Neuronal stem cell (in vitro differentiated cells): ENCODE data around the gene BPNT1.

Source experiments
- DNase-seq: peaks from one replicate; pipeline ENCODE4 v3.0.0-alpha.2; 2013; ENCODE audit warnings: low spot score
- H2AFZ ChIP-seq: one replicate; pipeline ENCODE4 v1.6.1; 2013; ENCODE audit warnings: mild to moderate bottlenecking, low read length, inconsistent platforms
- H2AK5ac ChIP-seq: 2 replicates; pipeline ENCODE4 v1.6.1; 2013; ENCODE audit warnings: low read depth, mild to moderate bottlenecking, inconsistent platforms, low read length, moderate library complexity, mixed read lengths
- H2BK120ac ChIP-seq: 2 replicates; pipeline ENCODE4 v1.6.1; 2013; ENCODE audit warnings: low read depth, mild to moderate bottlenecking, inconsistent platforms, low read length, moderate library complexity, mixed read lengths
- H2BK12ac ChIP-seq: one replicate; pipeline ENCODE4 v1.6.1; 2013; ENCODE audit warnings: low read length, inconsistent platforms
- H2BK15ac ChIP-seq: 2 replicates; pipeline ENCODE4 v1.6.1; 2013; ENCODE audit warnings: mild to moderate bottlenecking, low read length, inconsistent platforms, mixed read lengths
- H2BK5ac ChIP-seq: one replicate; pipeline ENCODE4 v1.6.1; 2013; ENCODE audit warnings: inconsistent platforms, mild to moderate bottlenecking, low read length, moderate library complexity
- H3K14ac ChIP-seq: one replicate; pipeline ENCODE4 v1.6.1; 2013; ENCODE audit warnings: low read length, inconsistent platforms
- H3K18ac ChIP-seq: 2 replicates; pipeline ENCODE4 v1.6.1; 2013; ENCODE audit warnings: low read length, inconsistent platforms
- H3K23ac ChIP-seq: 2 replicates; pipeline ENCODE4 v1.6.1; 2013; ENCODE audit warnings: low read depth, mild to moderate bottlenecking, mixed read lengths, low read length, inconsistent platforms; ENCODE audit not compliant: poor library complexity
- H3K27ac ChIP-seq: replicated peaks from 3 replicates; pipeline ENCODE4 v1.5.1; 2013; ENCODE audit warnings: low read length, inconsistent platforms
- H3K27me3 ChIP-seq, 3 experiments: 2 replicates each; pipeline ENCODE4 v1.6.1; 2013; ENCODE audit warnings: low read length in 3 of 3, mild to moderate bottlenecking in 2 of 3, inconsistent platforms in 1 of 3, low read depth in 1 of 3, mixed read lengths in 1 of 3, moderate library complexity in 1 of 3; ENCODE audit not compliant: control insufficient read depth in 3 of 3, insufficient read depth in 3 of 3
- H3K36me3 ChIP-seq, 2 donors: replicated peaks in 1 of 2; 2 replicates each; pipeline ENCODE4 v1.6.1; 2013; ENCODE audit warnings: low read length in 2 of 2; ENCODE audit not compliant: control insufficient read depth in 2 of 2, insufficient read depth in 2 of 2
- H3K4ac ChIP-seq: 2 replicates; pipeline ENCODE4 v1.6.1; 2013; ENCODE audit warnings: inconsistent platforms, mild to moderate bottlenecking, low read length, moderate library complexity
- H3K4me1 ChIP-seq, 2 donors: 1 replicate in 1 of 2; 2 replicates in 1 of 2; pipeline ENCODE4 v1.6.1; 2013; ENCODE audit warnings: low read length in 2 of 2, low read depth in 1 of 2; ENCODE audit not compliant: control insufficient read depth in 2 of 2, insufficient read depth in 1 of 2
- H3K4me2 ChIP-seq: one replicate; pipeline ENCODE4 v1.6.1; 2013; ENCODE audit warnings: mild to moderate bottlenecking, low read length, inconsistent platforms; ENCODE audit not compliant: insufficient read depth, poor library complexity, severe bottlenecking
- H3K4me3 ChIP-seq, 2 donors: 2 replicates each; pipeline ENCODE4 v1.5.1; 2013; ENCODE audit warnings: low read length in 2 of 2, mild to moderate bottlenecking in 2 of 2, inconsistent platforms in 1 of 2, moderate library complexity in 1 of 2
- H3K79me1 ChIP-seq: one replicate; pipeline ENCODE4 v1.6.1; 2013; ENCODE audit warnings: low read depth, mild to moderate bottlenecking, inconsistent platforms, low read length, moderate library complexity
- H3K9ac ChIP-seq: one replicate; pipeline ENCODE4 v1.6.1; 2013; ENCODE audit warnings: mild to moderate bottlenecking, low read depth, low read length, inconsistent platforms; ENCODE audit not compliant: poor library complexity
- H3K9me3 ChIP-seq, 2 donors: replicated peaks in 1 of 2; 2 replicates each; pipeline versions ENCODE3 to v1.6.1; 2013; ENCODE audit warnings: low read length in 2 of 2, mild to moderate bottlenecking in 2 of 2, inconsistent platforms in 1 of 2, low read depth in 1 of 2, mixed read lengths in 1 of 2, moderate library complexity in 1 of 2; ENCODE audit not compliant: control insufficient read depth in 2 of 2, insufficient read depth in 1 of 2
- H4K8ac ChIP-seq: one replicate; pipeline ENCODE4 v1.6.1; 2013; ENCODE audit warnings: low read depth, mild to moderate bottlenecking, inconsistent platforms, low read length, moderate library complexity
- H4K91ac ChIP-seq: one replicate; pipeline ENCODE4 v1.6.1; 2013; ENCODE audit warnings: low read length, low read depth, mild to moderate bottlenecking, inconsistent platforms; ENCODE audit not compliant: poor library complexity
- WGBS, 2 donors: extraction: QIAGEN DNeasy Blood & Tissue Kit; methylation state at CpG; one replicate each; pipeline ENCODE4 v1.1.7; 2013; ENCODE audit warnings: missing lambda C conversion rate in 2 of 2, mixed read lengths in 1 of 2; ENCODE audit not compliant: insufficient read length in 2 of 2, insufficient replicate concordance in 1 of 2; ENCODE audit errors: extremely low coverage in 2 of 2; 5-methylcytosine and 5-hydroxymethylcytosine counted together

The BPNT1 gene

DNA sequence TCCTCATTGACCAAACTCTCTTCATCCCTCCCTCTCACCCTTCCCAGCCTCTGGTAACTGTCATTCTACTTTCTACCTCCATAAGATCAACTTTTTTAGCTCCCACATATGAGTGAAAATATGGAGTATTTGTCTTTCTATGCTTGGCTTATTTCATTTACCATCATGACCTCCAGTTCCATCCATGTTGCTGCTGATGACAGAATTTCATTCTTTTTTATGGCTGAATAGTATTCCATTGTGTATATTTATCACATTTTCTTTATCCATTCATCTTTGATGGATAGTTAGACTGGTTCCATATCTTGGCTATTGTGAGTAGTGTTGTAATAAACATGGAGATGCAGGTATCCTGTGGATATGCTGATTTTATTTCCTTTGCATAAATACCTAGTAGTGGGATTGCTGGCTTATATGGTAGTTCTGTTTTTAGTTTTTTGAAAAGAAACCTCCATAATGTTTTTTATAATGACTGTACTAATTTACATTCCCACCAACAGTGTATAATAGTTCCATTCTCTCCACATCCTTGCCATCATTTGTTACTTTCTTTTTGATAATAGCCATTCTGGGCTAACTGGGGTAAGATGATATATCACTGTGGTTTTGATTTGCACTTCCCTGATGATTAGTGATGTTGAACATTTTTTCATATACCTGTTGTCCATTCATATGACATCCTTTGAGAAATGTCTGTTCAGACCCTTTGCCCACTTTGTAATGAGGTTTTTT lies 40.1 kb upstream of the BPNT1 start:
- Histone ChIP-seq H3K36me3 (peaks cover 13 to 82% of the 10 kb centered on the region in 2 donors), H2BK12ac (no peak overlapping the region), H2BK15ac (no peak overlapping the region), H4K8ac (no peak overlapping the region), H3K4me3 (no peak overlapping the region), H3K18ac (no peak overlapping the region), H3K27ac (no peak overlapping the region), H2AFZ (no peak overlapping the region), H3K9me3 (no peaks in the 10 kb centered on the region), H3K4ac (no peak overlapping the region), H3K79me1 (no peaks in the 10 kb centered on the region), H3K27me3 (no peaks in the 10 kb centered on the region), H2AK5ac (no peak overlapping the region), H3K14ac (no peak overlapping the region), H3K9ac (no peak overlapping the region), H3K4me2 (no peak overlapping the region), H4K91ac (no peak overlapping the region), H2BK120ac (no peak overlapping the region), H2BK5ac (no peak overlapping the region), H3K4me1 (no peaks in the 10 kb centered on the region), H3K23ac (no peak overlapping the region)
- DNase-seq: no peak

DNA sequence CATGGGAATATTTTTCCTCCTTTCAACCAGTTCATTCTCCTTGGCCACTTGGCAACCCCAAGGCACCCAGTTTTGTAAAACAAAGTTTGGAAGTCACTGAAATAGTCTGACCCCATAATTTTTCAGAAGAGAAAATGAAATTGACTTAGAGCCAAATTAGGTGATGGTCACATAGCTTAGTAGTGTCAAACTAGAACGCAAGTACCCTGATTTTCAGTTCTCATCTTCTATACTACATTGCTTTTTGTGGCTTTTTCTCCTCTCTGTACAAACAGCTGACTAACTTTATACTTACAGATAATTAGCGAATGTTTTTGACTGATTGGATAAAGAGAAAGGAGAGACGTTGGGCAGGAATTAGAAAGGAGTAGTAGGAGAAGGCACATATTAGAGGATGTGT lies 37.5 kb upstream of the BPNT1 start:
- 100% methylated on average over 1 of the region's 3 CpGs; no CpG with 5 or more reads in 1 of the 2 donors for WGBS, 2 donors
- no peak for DNase-seq
- H2BK5ac ChIP-seq: no peak overlapping the region

DNA sequence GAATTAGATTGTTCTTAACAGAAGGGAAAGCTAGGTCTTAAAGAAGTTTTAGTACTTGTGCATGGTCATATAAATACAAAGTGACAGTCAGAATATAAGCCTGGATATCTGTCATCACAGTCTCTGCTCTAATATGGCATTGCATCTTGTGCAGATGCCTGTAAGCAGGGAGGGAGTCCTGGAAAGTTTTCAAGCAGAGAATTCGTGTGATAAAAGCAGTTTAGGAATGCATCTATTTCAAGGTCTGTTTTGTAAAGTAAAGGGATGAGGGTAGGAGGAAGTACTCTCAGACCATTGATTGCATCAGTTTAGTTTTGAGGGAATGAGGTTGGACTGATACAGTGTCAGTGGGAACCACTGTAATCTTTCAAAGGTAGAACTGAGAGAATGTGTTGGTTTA lies 35.0 kb upstream of the BPNT1 start:
- Histone ChIP-seq H3K18ac (no peak overlapping the region), H3K4me2 (no peak overlapping the region), H3K9ac (no peak overlapping the region), H2AK5ac (no peak overlapping the region), H4K91ac (no peak overlapping the region), H2BK5ac (no peak overlapping the region), H3K9me3 (no peaks in the 10 kb centered on the region), H3K14ac (no peak overlapping the region), H3K36me3 (peaks cover 6 to 57% of the 10 kb centered on the region in 2 donors), H3K23ac (no peak overlapping the region), H2BK12ac (no peak overlapping the region), H3K4me3 (no peak overlapping the region), H3K27me3 (no peaks in the 10 kb centered on the region), H3K79me1 (no peaks in the 10 kb centered on the region), H3K4me1 (no peaks in the 10 kb centered on the region), H2AFZ (no peak overlapping the region), H2BK15ac (no peak overlapping the region), H4K8ac (no peak overlapping the region), H3K27ac (no peak overlapping the region), H2BK120ac (no peak overlapping the region), H3K4ac (no peak overlapping the region)
- WGBS, 2 donors: no CpG with 5 or more reads among the region's 1 CpG
- DNase-seq: no peak

More for the DNA sequence above, 37.5 kb upstream of the BPNT1 start:
- Histone ChIP-seq H3K23ac (no peak overlapping the region), H3K9me3 (no peaks in the 10 kb centered on the region), H3K14ac (no peak overlapping the region), H2BK15ac (no peak overlapping the region), H4K8ac (no peak overlapping the region), H3K4me3 (no peak overlapping the region), H3K9ac (no peak overlapping the region), H3K4me2 (no peak overlapping the region), H4K91ac (no peak overlapping the region), H2BK12ac (no peak overlapping the region), H3K4me1 (no peaks in the 10 kb centered on the region), H3K18ac (no peak overlapping the region), H3K4ac (no peak overlapping the region), H2AK5ac (no peak overlapping the region), H3K36me3 (peaks cover 6 to 65% of the 10 kb centered on the region in 2 donors), H3K27me3 (no peaks in the 10 kb centered on the region), H2BK120ac (no peak overlapping the region), H2AFZ (no peak overlapping the region), H3K27ac (no peak overlapping the region), H3K79me1 (no peaks in the 10 kb centered on the region)

DNA sequence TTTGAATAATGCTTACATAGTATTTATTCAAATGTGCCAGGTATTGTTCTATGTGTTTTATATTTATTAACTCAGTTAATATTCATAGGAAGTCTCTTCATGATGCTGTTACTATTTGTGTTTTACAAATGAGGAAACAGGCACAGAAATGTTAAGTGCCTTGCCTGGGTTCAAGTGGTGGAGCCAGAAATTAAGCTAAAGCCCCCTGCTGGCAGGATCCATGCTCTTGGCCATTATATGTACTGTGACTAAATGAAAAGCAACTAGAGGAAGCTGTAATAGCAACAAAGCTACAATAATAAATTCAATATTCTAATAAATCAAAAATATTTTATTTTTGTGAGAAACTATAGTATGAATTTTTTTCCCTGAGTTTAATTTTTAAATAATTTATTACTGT lies 34.3 kb upstream of the BPNT1 start:
- Histone ChIP-seq H3K4me3 (no peak overlapping the region), H2BK120ac (no peak overlapping the region), H4K91ac (no peak overlapping the region), H3K23ac (no peak overlapping the region), H3K4me2 (no peak overlapping the region), H3K27me3 (no peaks in the 10 kb centered on the region), H3K4me1 (no peaks in the 10 kb centered on the region), H2AK5ac (no peak overlapping the region), H3K36me3 (peaks cover 6 to 57% of the 10 kb centered on the region in 2 donors), H3K18ac (no peak overlapping the region), H2BK5ac (no peak overlapping the region), H4K8ac (no peak overlapping the region), H3K14ac (no peak overlapping the region), H3K79me1 (no peaks in the 10 kb centered on the region), H2BK12ac (no peak overlapping the region), H3K4ac (no peak overlapping the region), H3K9me3 (no peaks in the 10 kb centered on the region), H3K27ac (no peak overlapping the region), H3K9ac (no peak overlapping the region), H2AFZ (no peak overlapping the region), H2BK15ac (no peak overlapping the region)
- no peak for DNase-seq
